NCI-H774 (cell line): ENCODE results near the gene BCAP31.
A peak's percentile ranks its signal among the peaks of the same experiment; 100 is the strongest.
"Not testable (repeated sequence)": the region's sequence is repeated elsewhere in the genome, so short reads cannot be mapped to it uniquely, and the experiment has no call there.

Source experiments
- DNase-seq: peaks from one replicate; lab custom pipeline; 2025; lab: John Stamatoyannopoulos, UW

BCAP31 gene

DNA sequence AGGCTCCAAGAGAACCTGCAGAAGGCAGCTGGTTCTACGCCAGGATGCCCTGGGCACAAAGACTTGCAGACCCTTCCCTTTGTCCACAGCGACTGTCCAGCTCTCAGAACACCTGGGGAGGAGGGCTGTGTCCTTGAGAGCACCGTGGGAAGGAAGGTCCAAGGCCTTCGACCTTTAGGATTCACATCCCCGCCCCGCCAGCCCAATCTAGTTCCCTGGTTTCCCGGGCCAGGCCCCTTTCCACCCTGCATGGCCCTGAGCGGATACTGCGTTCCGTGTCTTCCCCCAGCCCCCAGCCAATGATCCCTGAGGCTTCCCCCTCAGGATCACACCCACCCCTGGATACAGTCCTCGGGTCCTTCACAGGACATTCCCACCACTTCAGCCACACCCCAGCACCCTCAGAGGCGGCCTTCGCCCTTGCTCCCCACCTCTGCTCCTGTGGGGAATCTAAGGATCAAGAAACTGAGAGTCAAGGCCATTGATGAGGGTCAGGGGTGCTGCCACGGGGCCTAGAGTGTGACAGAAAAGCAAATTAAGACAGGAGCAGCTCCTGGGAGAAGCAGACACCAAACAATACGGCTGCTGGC lies 9.6 kb upstream of the BCAP31 start:
- no peak for DNase-seq

DNA sequence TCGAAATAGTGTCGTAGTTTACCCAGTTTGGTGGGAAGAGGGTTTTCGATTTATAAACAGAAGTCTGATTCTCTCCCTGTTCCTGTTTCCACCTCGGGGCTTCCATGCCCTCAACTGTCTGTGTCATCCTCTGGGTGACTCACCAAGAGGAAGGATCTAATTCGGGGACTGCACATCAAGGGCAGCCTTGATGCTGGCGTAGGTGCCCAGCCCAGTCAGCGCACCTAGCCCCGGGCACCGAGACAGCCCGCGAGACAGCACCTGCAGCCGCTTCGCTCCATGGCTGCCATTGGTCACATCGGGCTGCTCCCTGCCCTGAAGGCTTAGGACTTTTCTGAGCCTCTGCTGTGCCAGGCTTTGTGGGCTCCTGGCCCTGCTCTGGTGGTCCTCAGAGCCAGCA lies 8.2 kb upstream of the BCAP31 start:
- no peak for DNase-seq

DNA sequence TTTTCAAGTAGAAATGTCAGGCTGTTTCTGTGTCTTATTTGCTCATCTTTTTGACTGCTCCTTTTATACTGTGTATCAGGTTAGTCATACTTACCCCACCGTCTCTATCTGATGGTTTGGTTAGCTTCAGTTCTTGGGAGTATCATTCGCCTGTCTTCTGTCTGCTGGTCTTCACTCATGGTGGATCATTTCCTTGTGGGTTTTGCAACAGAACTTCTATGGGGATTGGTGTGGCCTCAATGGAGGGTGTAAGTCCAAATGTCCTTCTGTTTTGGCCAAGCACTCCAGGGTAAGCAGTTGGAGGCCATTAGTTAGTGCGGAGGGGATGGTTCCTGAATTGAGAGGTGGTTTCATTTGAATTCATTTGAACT lies 7.6 kb upstream of the BCAP31 start:
- DNase-seq, result no peak

DNA sequence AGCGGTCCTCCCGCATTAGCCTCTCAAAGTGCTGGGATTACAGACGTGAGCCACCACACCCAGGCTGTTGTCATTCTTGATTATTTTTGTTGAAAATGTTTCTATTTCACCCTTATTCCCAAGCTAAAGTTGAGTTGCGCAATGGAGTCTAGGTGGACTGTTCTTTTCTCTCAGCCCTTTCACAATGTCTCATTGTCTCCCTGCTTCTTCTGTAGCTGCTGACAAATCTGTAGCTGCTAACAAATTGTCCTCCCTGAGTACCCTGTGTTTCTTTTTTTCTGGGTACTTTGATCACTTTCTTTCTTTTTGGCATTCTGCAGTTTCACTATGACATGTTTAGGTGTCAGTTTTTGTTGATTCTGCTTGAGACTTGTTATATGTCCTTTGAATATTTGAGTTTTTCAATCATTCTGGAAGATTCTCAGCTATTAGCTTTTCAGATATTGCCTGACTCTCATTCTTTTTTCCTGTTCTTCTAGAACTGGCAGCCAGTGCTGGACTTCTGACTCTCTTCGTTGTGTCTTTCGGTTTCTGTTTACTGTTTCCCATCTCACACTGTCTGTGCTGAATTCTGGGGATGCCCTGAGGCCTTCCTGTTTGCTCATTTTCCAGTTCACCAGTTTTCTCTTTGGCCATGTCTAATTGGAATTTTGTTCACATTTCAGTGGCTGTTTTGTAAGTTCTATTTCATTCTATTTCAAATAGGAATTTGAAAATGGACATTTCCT lies 7.1 kb upstream of the BCAP31 start:
- DNase-seq, result no peak

DNA sequence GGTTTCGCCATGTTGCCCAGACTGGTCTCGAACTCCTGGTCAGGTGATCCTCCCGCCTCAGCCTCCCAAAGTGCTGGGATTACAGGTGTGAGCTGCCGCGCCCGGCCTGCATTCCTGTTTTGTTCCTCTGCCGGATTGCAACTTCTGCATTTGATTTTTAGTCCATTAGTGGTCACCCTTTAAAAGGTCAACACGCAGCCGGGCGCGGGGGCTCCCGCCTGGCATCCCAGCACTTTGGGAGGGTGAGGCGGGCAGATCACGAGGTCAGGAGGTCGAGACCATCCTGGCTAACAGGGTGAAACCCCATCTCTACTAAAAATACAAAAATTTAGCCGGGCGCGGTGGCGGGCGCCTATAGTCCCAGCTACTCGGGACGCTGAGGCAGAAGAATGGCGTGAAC lies 5.9 kb upstream of the BCAP31 start:
- not testable (repeated sequence) for DNase-seq

DNA sequence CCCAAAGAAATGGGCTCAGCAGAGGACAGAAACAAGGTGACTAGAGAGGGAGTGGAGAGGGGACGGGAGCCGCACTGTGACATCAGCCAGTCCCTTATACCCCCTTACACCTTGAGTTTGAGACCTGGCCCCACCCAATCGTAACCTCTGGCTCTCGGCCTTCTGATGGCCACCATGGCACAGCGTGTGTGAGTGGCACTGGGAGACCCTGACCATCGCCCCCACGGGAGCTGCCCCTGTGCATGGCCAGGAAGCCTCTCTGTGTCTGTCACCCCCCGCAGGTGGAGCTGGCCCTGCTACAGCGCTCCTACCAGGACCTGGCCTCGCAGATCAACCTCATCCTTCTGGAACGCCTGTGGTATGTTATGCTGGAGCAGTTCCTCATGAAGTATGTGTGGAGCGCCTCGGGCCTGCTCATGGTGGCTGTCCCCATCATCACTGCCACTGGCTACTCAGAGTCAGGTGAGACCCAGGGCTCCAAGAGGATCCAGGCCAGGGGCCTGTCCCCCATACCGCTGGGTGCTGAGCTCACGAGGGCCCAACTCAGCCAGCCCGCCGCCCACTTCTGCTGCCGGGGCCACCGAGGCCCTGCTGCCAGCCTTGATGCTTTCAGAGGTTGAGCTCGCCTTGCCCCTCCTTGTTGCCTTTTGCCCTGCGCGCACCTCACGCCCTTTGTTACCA lies 4.9 kb upstream of the BCAP31 start:
- DNase-seq, result no peak

DNA sequence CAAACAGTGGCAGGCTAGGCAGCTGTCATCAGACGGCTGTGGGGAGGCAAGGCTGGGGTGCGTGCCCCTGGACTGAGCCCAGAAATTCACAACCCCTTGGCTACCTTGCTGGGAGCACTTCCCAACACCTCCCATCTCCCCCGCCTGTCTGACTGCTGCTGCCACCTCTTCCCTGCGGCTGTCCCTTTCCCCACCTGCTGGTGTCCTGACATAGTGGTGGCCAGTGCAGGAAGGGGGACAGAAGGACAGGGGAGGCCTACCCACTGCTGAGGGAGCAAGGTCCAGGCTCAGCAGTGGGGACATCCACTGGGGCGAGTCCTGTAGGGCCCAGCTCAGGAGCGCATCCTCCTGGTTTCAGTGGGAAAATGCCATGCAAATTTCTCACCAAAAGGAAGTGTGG lies 3.9 kb upstream of the BCAP31 start:
- DNase-seq, result no peak

DNA sequence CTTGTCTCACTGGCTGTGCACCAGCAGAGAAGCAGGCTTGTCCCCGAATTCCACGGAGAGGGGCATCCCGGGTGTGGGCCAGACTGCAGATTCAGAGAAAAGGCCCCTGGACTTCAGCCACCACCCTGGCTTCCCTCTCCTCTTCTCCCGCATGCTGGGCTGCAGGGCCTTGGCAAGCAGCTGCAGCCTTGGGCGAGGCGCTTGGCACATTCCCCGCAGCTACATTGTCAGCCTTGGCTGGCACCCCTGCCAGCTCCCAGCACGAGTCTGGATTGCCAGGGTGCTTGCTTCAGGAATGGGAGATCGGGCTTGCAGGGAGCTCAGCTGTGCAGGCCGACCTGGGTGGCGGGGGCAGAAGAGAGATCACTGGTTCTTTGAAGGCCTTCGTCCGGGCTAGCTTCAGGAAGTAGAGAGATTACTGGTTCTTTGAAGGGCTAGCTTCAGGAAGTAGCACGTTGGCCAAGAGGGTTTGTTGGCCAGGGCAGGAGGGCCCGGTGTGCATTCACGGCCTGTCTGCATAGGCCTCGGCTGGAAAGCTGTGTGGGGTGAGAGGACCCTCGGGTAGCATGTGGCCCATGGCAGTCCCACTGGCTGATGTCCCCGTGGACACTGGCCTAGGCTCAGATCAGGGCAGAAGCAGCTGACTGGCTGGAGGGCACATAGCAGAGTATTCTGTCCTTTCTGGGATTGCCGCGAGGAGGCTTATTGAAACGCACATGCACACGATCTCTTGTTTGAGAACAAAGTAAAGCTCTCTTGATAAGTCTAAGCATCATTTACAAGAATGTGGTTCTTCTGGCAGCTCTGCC lies 3.1 kb upstream of the BCAP31 start:
- no peak for DNase-seq

DNA sequence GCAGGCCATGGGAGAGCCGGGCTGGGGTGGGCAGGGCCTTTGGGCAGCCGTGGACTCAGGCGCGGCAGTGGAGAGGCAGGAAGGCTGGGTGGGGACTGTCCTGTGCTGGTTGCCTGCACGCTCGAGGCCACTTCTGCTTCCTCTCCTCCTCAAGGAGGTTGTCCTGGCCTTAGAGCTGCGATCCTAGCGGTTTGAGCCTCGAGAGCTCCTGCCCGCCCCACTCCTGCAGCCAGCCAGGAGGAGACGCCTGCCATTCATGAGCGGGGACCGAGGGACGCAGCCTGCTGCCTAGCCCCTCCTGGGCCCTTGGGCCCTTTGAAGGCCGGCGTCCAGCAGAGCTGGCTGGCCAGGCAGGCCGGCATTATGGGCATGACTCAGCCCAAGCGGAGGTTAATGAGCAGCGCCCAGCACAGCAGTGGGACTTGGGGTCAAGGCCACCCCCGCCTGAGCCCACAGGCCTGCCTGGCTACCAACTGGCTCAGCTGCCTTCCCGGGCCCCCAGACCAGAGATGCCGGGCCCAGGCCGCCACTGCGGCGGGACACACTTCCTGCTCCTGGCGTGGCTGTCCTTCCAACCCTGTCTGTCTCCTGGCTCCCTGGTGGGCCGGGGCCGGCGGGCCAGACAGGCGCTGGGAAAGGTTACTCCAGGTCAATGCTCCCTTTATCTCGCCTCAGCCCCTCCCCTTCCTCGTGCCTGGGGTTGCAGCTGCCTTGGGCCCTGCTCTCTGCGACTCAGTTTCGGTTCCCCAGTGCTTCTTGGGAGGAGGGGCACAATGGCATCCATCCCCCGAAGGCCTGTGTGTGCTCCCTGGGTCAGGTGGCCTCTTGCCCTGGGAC lies 2.3 kb upstream of the BCAP31 start:
- DNase-seq, result no peak

DNA sequence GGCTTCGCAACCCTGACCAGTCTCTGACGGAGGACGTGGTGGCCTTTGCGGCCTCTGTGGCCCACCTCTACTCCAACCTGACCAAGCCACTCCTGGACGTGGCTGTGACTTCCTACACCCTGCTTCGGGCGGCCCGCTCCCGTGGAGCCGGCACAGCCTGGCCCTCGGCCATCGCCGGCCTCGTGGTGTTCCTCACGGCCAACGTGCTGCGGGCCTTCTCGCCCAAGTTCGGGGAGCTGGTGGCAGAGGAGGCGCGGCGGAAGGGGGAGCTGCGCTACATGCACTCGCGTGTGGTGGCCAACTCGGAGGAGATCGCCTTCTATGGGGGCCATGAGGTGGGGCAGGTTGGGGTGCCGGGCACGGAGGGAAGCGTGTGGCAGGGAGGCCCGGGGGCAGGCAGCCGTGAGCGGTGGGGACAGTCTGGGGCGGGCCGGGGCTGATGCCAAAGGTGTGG lies 1.7 kb upstream of the BCAP31 start:
- DNase-seq, result no peak

DNA sequence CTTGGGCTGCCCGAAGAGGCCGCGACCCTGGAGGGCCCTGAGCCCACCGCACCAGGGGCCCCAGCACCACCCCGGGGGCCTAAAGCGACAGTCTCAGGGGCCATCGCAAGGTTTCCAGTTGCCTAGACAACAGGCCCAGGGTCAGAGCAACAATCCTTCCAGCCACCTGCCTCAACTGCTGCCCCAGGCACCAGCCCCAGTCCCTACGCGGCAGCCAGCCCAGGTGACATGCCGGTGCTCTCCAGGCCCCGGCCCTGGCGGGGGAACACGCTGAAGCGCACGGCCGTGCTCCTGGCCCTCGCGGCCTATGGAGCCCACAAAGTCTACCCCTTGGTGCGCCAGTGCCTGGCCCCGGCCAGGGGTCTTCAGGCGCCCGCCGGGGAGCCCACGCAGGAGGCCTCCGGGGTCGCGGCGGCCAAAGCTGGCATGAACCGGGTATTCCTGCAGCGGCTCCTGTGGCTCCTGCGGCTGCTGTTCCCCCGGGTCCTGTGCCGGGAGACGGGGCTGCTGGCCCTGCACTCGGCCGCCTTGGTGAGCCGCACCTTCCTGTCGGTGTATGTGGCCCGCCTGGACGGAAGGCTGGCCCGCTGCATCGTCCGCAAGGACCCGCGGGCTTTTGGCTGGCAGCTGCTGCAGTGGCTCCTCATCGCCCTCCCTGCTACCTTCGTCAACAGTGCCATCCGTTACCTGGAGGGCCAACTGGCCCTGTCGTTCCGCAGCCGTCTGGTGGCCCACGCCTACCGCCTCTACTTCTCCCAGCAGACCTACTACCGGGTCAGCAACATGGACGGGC lies 1.0 kb upstream of the BCAP31 start:
- no peak for DNase-seq

DNA sequence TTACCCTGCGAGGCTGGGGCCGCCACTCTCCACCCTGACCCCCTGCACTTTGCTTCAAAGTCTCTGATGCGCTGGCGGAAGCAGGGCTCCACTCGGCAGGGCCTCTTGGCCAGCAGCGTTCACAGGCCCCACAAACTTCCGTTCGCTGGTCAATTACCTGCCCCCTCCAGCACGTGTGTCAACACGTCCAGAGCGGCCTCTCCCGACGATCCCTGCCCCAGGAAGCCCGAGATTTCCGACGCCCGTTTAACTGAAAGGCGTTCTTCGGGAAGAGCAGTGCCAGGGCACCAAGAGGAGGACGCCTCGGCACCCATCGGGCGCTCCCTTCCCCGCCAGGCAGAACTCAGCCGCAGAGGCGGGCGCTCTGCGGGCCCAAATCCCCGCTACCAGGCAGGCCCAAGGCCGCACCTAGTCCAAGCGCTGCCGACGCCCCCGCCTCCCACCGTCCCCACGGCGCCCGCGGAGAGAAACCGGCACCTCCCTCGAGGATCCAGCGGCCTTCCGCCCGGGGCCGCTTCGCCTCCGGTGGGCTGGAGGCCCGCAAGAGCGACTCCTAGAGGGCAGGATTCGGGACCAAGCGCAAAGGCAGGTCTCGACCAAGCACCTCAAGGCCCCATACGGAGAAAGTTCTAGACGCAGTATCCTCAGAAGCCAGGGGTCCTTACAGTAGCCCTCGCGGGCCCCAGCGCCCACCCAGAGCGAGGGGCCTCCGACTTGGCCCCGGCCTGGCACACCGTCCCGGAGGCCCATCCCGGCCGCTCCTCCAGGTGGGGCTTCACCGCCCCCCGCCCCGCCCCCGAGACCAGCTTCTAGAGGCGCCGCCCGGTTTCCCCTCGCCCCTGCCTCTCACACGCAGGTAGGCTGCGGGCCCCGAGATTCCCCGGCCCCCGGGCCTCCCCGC lies 586 bp downstream of the BCAP31 start:
- peak; percentile 22 for DNase-seq

DNA sequence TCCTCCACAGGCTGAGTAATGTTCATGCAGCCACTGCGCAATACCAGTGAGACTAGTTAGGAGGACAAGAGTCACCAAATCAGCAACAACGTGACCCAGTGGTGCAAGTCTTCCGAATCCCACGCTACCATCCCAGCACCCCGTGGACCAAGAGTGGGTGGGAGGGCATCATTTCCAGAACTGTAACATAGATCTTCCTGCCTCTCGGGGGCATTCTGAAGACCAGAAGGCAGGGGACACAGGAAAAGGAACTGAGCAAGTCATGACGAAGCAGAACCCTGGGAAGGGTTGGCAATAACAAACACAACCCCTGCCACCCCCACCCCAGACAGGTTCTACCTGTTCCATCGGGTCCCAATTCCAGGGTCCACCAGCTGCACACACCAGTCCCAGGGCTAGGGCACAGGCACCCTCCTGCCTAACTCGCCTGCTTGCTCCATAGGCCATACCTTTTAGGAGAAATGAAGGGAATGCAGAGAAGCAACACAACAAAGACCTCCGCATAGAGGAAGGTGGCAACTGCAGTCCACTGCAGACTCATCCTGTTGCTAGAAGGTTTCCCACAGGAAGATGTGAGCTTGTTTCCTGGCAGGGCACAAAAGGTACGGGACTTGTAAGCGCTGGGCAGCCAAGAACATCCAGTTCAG lies 1.4 kb downstream of the BCAP31 start:
- no peak for DNase-seq

DNA sequence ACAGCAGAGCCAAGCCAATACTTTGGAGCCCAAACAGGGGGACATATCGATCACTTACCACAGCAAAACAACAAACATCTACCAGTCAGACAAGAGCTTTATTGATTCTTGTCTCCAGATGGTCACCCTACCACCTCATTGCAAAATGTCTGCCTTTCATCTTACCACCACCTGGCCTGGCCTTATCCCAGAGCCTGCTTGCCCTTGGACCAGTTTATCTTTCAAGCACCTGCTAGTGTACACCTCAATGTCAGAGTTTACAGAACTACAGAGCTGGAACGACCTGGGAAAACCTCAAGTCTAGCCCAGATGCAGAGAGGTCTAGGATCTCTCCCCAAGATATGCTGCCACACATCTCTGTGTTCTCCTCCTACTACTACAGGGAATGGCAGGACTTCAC lies 4.5 kb downstream of the BCAP31 start:
- DNase-seq, result no peak

DNA sequence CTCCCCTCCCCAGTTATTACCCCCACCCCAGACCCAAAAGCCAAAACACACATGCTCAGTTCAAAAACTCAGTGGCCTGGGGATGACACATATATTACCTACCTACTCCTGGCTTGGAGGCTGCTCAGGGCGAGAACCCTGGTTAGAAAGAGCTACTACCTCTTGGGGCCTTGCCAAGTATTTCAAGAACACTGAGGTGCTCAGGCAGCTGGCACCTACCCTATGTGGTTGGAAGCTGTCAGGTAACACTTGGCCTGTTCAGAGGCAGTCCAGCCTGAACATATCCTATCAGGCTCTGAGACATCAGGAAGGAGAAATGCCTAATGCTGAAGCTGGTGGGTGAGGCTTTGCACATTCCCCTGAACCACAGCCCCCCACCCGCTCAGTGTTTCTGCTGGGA lies 4.9 kb downstream of the BCAP31 start:
- DNase-seq, result no peak

DNA sequence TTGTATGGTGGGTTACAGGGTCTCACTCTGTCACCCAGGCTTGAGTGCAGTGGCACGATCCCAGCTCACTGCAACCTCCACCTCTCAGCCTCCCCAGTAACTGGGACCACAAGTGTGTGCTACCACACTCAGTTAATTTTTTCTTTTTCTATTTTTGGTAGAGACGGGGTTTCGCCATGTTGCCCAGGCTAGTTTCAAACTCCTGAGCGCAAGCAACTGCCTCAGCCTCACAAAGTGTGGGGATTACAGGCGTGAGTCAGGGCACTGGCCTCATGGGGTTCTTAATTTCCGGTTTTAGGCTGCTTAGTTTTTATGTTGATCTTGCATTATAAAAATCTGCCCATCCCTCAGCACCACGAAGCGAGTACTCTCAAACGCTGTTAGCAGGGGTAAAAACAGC lies 6.7 kb downstream of the BCAP31 start:
- no peak for DNase-seq

DNA sequence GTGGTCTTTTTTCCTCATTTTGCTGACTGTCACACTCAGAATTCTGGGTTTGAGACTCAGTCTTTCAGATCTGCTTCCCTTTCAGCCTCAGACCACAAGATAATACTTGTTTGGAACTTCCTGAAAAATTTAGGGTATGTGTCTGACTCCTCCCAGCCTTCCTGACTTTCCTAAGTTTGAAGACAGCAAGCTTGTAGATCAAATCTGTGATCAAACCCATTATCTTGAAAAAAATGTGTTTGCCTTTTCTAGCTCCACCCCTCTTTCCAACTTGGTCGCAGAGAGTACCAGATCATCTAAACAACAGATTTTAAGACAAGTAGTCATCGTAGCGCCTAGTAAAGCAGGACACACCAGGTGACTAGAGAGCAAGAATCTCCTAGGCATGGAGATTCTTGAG lies 9.9 kb downstream of the BCAP31 start:
- DNase-seq, result no peak

DNA sequence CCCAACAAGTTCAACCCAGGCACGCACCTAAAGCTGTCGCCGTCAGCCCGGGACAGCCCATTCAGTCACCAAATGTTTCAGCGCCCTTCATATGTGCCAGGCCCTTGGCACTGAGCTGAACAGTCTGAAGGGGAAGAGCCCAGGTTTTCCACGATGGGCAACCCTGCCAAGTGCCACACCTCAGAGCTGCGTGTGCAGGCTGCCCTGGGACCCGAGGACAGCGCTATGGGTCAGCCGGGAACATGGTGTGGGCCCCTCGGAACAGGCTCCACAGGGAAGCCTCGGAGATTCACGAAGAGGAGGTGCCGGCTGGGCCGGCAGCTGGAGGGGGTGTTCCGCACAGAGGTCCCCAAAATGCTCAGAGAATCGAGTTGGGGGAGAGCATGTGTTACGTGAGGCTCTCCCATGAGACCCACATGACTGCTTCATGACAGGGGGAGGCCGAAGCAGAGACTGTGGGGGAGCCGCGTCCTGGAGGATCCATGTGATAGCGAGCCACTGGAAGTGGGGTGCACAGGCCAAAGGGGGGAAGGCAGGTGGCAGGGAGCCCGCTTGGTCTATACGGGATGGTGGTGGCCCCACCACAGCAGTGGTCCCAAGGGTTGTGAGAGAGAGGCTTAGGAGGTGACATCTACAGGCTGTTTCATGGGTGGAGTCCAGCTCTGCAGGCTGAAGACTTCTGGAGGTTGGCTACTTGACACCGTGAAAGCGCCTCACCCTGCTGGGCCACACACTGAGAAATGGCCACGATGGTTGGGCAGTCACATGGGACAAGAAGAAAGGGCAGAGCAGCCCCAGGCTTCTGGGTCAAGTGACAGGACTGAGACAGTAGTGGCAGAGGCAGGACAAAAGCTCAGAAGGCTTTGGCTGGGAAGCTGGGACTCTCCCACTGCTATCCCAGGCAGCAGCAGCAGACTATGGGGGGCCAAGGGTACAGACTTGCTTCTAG lies 14.2 kb downstream of the BCAP31 start:
- no peak for DNase-seq
